Smooth muscle cell (in vitro differentiated cells): ENCODE results near the gene PAEP. TPM values are rescaled to one million over a fixed set of nuclear protein-coding genes. Genes with fewer than 3 reads are reported as not detected.
"Not testable (repeated sequence)": the region's sequence is repeated elsewhere in the genome, so short reads cannot be mapped to it uniquely, and the experiment has no call there.

ENCODE experiments used
- DNase-seq: peaks from one replicate; lab custom pipeline; 2025; ENCODE audit not compliant: unreplicated experiment; lab: John Stamatoyannopoulos, UW
- H2AFZ ChIP-seq: fragments of 200-600 bp; sonication (generic); 2 replicates; pipeline ENCODE4 v1.6.0; 2016; ENCODE audit warnings: antibody characterized with exemption, low read depth, mild to moderate bottlenecking
- H3F3A ChIP-seq: fragments of 200-600 bp; sonication (generic); 2 replicates; pipeline ENCODE4 v1.6.0; 2017; ENCODE audit warnings: antibody characterized with exemption, low read depth
- H3K27ac ChIP-seq: fragments of 200-600 bp; sonication (generic); 2 replicates; pipeline ENCODE4 v1.5.1; 2016; ENCODE audit warnings: low read depth, mild to moderate bottlenecking
- H3K27me3 ChIP-seq: fragments of 200-600 bp; sonication (generic); 2 replicates; pipeline ENCODE4 v1.6.1; 2016; ENCODE audit warnings: low read depth, mild to moderate bottlenecking
- H3K36me3 ChIP-seq: fragments of 200-600 bp; sonication (generic); 2 replicates; pipeline ENCODE4 v1.5.1; 2016; ENCODE audit warnings: low read depth
- H3K4me1 ChIP-seq: fragments of 200-600 bp; sonication (generic); 2 replicates; pipeline ENCODE4 v1.5.1; 2016; ENCODE audit warnings: low read depth
- H3K4me2 ChIP-seq: fragments of 200-600 bp; sonication (generic); 2 replicates; pipeline ENCODE4 v1.6.0; 2016; ENCODE audit warnings: mild to moderate bottlenecking
- H3K4me3 ChIP-seq: fragments of 200-600 bp; sonication (generic); 2 replicates; pipeline ENCODE4 v1.5.1; 2016; ENCODE audit warnings: mild to moderate bottlenecking
- H3K79me2 ChIP-seq: fragments of 200-600 bp; sonication (generic); 2 replicates; pipeline ENCODE4 v1.6.0; 2016; ENCODE audit warnings: low read depth, mild to moderate bottlenecking
- H3K9ac ChIP-seq: fragments of 200-600 bp; sonication (generic); 2 replicates; pipeline ENCODE4 v1.6.0; 2016; ENCODE audit warnings: low read depth
- H3K9me3 ChIP-seq: fragments of 200-600 bp; sonication (generic); replicated peaks from 2 replicates; pipeline ENCODE4 v1.5.1; 2016; ENCODE audit warnings: low read depth
- H4K20me1 ChIP-seq: fragments of 200-600 bp; sonication (generic); 2 replicates; pipeline ENCODE4 v1.6.0; 2016; ENCODE audit warnings: low read depth
- WGBS: methylation state at CpG from one replicate; pipeline ENCODE4 v1.1.7; 2016; ENCODE audit warnings: low lambda C conversion rate; 5-methylcytosine and 5-hydroxymethylcytosine counted together
- polyA plus RNA-seq: library from polyadenylated mRNA; unstranded; fragments of >200 nt; fragmentation: Nextera tagmentation; extraction: Ambion mirVana; gene quantifications from 2 replicates; pipeline ENCODE4 v1.2.1, GENCODE V29; 2016
- total RNA-seq: library from RNA; depleted of rRNA; stranded (reverse); fragments of >200 nt; gene quantifications from 2 replicates; pipeline ENCODE4 v1.2.3, GENCODE V29; 2014
- TF ChIP-seq, protein P1 (sequence below): fragments of 200-600 bp; sonication (generic); IDR thresholded peaks from 2 replicates; pipeline ENCODE4 v1.5.1; 2017; ENCODE audit warnings: borderline replicate concordance, mild to moderate bottlenecking, antibody characterized with exemption; ENCODE audit not compliant: insufficient read depth, poor library complexity, severe bottlenecking

The PAEP gene
- total and polyA plus RNA-seq, 2 experiments from 2014 or later, result 6.3 TPM; not detected in 1

DNA sequence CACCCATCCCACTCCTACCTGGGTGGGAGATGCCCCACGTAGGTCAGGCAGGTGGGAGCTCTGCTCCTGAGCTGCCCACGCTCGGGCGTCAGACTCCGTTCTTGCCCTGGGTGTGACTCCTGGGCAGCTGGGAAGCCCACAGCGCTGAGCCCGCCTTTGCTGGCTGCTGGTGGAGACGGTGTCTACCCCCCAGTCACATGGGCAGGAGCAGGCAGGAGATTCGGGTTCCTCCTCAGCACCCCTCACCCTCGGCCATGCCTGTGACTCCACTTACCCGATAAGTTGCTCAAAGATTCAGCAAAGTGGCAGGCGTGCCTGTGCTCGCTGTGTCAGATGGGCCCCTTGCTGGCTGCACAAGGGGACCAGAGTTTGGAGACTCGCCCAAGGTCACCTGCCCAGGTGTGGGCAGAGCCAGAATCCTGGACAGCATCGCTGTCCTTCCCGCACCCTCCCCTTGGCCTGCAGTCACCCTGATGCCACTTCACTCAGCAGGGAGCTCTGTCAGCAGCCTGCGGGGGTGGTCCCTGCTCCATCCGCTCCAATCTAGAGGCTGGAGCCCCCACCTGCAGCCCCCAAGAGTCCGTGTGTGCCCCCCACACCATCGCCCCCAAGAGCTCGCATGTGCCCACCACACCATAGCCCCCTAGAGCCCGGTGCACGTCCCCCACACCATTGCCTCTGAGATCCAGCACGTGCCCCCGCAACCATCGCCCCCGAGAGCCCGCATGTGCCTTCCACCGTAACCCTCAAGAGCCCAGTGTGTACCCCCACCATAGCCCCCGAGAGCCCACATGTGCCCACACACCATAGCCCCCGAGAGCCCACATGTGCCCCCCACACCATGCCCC is 36.1 kb upstream of the PAEP start:
- H3K4me3 ChIP-seq, result no peak overlapping the region
- no peak overlapping the region for H3K9ac ChIP-seq
- DNase-seq, result no peak
- H3K27ac ChIP-seq, result no peak overlapping the region
- H3K79me2 ChIP-seq, result no peaks in the 10 kb centered on the region
- no peaks in the 10 kb centered on the region for H3K4me1 ChIP-seq
- no peaks in the 10 kb centered on the region for H3K9me3 ChIP-seq
- 94% methylated on average over 25 of the region's 31 CpGs for WGBS
- H3K36me3 ChIP-seq, result no peaks in the 10 kb centered on the region
- H4K20me1 ChIP-seq, result no peaks in the 10 kb centered on the region
- TF ChIP-seq, protein P1, sequence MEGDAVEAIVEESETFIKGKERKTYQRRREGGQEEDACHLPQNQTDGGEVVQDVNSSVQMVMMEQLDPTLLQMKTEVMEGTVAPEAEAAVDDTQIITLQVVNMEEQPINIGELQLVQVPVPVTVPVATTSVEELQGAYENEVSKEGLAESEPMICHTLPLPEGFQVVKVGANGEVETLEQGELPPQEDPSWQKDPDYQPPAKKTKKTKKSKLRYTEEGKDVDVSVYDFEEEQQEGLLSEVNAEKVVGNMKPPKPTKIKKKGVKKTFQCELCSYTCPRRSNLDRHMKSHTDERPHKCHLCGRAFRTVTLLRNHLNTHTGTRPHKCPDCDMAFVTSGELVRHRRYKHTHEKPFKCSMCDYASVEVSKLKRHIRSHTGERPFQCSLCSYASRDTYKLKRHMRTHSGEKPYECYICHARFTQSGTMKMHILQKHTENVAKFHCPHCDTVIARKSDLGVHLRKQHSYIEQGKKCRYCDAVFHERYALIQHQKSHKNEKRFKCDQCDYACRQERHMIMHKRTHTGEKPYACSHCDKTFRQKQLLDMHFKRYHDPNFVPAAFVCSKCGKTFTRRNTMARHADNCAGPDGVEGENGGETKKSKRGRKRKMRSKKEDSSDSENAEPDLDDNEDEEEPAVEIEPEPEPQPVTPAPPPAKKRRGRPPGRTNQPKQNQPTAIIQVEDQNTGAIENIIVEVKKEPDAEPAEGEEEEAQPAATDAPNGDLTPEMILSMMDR, result no peak
- H3K27me3 ChIP-seq, result no peaks in the 10 kb centered on the region
- H2AFZ ChIP-seq, result no peak overlapping the region
- H3K4me2 ChIP-seq, result no peak overlapping the region
- peaks cover 7% of the 10 kb centered on the region for H3F3A ChIP-seq

DNA sequence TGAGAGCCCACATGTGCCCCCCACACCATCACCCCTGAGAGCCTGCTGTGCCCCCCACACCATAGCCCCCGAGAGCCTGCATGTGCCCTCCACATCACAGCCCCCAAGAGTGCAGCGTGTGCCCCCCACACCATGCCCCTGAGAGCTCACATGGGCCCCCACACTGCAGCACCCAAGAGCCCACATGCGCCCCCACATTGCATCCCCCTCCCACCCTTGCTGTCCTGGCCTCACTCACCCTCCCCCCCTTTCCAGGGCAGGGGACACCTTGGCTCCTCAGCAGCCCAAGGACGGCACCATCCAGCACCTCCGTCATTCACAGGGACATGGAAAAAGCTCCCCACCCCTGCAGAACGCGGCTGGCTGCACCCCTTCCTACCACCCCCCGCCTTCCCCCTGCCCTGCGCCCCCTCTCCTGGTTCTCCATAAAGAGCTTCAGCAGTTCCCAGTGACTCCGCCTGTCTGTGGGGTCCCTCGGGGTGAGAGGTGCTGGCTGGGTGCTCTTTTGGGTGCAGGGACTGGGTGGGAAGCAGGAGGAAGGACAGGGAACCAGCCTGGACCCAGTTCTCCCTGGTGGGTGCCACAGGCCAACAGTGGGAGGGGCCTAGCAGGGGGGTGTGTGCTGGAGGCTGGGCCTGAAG is 35.3 kb upstream of the PAEP start:
- Histone ChIP-seq H3K4me1 (no peaks in the 10 kb centered on the region), H2AFZ (no peak overlapping the region), H3K36me3 (no peaks in the 10 kb centered on the region), H3K27ac (no peak overlapping the region), H3K4me2 (no peak overlapping the region), H3K4me3 (no peak overlapping the region), H4K20me1 (no peaks in the 10 kb centered on the region), H3F3A (peaks cover 7% of the 10 kb centered on the region), H3K9ac (no peak overlapping the region), H3K79me2 (no peaks in the 10 kb centered on the region), H3K9me3 (no peaks in the 10 kb centered on the region), H3K27me3 (no peaks in the 10 kb centered on the region)
- 94% methylated on average over 11 of the region's 11 CpGs for WGBS
- no peak for DNase-seq
- TF ChIP-seq, protein P1, result no peak

DNA sequence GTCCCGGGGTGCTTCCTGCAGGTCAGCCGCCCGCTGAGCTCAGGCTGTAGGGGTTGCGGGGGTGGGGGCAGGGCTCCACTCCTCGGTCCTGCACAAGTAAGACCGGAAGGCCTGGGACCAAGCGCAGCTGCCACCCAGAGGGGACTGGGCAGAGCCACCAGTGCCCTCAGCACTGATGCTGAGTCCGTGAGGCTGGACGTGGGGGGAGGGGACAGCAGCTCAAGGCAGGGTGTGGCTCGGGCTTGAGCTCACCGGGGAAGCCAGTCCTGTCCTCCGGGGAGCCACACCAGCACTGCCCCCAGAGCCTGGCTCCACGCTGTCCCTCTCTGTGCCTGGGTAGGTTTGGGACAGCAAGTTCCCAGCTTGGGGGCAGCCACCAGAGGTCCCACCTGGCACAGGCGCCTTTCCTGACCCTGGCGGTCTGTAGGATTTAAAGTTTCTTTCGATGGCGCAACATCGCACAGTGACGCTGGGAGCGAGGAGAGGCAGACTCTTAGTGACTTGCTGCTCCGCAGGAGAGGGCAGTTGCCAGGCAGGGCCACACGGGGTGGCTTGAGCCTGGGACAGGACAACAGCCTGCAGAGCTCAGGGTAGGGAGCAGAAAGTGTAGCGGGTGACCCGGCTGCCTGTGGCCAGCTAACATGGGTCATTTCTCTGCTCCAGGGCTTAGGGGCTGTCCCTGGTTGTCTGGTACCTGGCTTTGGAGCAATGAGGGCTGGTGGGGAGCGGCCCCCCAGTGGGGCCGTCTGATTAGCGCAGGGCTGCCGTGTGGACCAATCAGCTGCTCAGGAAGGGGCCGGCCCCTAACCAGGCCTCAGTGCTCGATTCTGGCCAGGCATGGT is 34.6 kb upstream of the PAEP start:
- H3K27me3 ChIP-seq, result no peaks in the 10 kb centered on the region
- DNase-seq, result no peak
- TF ChIP-seq, protein P1, result no peak

DNA sequence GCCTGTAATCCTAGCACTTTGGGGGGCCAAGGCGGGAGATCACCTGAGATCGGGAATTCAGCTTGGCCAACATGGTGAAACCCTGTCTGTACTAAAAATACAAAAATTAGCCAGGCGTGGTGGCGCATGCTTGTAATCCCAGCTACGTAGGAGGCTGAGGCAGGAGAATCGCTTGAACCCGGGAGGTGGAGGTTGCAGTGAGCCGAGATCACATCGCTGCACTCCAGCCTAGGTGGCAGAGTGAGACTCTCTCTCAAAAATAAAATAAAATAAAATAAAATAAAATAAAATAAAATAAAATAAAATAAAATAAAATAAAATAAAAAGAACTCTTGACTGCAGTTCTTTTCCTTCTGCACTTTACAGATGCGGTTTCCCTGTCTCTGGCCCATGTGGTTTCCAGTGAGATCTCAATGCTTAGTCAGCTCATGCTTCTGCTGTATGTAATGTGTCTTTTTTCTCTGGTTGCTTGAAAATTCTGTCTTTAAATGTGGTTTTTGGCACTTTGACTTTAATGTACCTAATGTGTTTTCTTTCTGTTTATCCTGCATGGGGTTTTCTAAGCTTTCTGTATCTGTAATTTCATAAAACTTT is 32.6 kb upstream of the PAEP start:
- H3K4me2 ChIP-seq, H4K20me1 ChIP-seq, H2AFZ ChIP-seq, H3K36me3 ChIP-seq, H3K79me2 ChIP-seq, H3K27me3 ChIP-seq, H3F3A ChIP-seq, H3K9ac ChIP-seq, DNase-seq, H3K4me1 ChIP-seq, H3K9me3 ChIP-seq, H3K4me3 ChIP-seq: not testable (repeated sequence)
- 76% methylated on average over 10 of the region's 10 CpGs for WGBS
- peak overlapping the region; percentile 68 for H3K27ac ChIP-seq

More for the DNA sequence above, 34.6 kb upstream of the PAEP start:
- Histone ChIP-seq H3K4me3 (no peak overlapping the region), H3K9me3 (no peaks in the 10 kb centered on the region), H3K27ac (no peak overlapping the region), H4K20me1 (no peaks in the 10 kb centered on the region), H2AFZ (no peak overlapping the region), H3K9ac (no peak overlapping the region), H3K79me2 (no peaks in the 10 kb centered on the region), H3K36me3 (no peaks in the 10 kb centered on the region), H3F3A (peaks cover 7% of the 10 kb centered on the region), H3K4me2 (no peak overlapping the region), H3K4me1 (no peaks in the 10 kb centered on the region)
- WGBS, result 77% methylated on average over 27 of the region's 30 CpGs
